ENCODE measurements around the gene CASTOR2. TPM values are rescaled to one million over a fixed set of nuclear protein-coding genes. Genes with fewer than 3 reads are reported as not detected.
"Not testable (repeated sequence)": the region's sequence is repeated elsewhere in the genome, so short reads cannot be mapped to it uniquely, and the experiment has no call there.

CASTOR2 gene
- total RNA-seq (ENCODE audit: unreplicated experiment): 74.2 TPM
- long read RNA-seq: 0 reads

DNA sequence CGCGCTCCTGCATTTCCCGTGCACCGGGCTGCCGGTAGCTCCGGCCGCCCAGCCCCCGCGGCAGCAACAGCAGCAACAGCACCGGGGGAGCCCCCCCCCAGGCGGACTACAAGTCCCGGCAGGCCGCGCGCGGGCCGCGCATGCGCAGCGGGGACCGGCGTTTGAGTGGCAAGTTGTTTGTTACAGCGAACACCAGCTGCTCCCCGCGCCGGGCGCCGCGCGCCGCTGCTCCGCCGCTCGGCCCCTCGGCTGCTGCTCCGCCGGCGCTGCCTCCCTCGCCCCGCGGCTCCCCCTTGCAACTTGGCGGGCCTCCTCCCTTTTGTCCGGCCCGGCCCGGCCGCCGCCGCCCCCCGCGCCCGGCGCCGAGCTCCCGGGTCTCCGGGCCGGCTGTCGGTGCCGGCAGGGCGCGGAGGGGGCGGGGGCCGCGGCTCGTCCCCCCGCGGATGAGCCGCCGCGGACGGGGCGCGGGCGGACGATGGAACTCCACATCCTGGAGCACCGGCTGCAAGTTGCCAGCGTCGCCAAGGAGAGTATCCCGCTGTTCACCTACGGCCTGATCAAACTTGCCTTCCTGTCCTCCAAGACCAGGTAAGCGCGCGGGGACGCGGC, at the start of gene CASTOR2:
TSS of gene CASTOR2 (plus strand) at position 195 of the 609 bp plus-strand sequence. CDS start at position 476, 281 bp downstream.
- H3K4me1 Mint-ChIP-seq (ENCODE audit: low read depth, unreplicated experiment); H3K36me3 Mint-ChIP-seq (ENCODE audit: unreplicated experiment); H3K27ac Mint-ChIP-seq (ENCODE audit: unreplicated experiment); H3K4me3 Mint-ChIP-seq (ENCODE audit: unreplicated experiment); H3K27me3 Mint-ChIP-seq (ENCODE audit: unreplicated experiment); H3K9me3 Mint-ChIP-seq (ENCODE audit: unreplicated experiment): not testable (repeated sequence)
- DNase-seq: peak; percentile 70

- not testable (repeated sequence) for H3K27me3 Mint-ChIP-seq (ENCODE audit: unreplicated experiment); H3K27ac Mint-ChIP-seq (ENCODE audit: unreplicated experiment); H3K4me1 Mint-ChIP-seq (ENCODE audit: low read depth, unreplicated experiment)
Observed at GRCh38 chr7:74922321-74922890, 42.1 kb upstream of the CASTOR2 start.

DNA sequence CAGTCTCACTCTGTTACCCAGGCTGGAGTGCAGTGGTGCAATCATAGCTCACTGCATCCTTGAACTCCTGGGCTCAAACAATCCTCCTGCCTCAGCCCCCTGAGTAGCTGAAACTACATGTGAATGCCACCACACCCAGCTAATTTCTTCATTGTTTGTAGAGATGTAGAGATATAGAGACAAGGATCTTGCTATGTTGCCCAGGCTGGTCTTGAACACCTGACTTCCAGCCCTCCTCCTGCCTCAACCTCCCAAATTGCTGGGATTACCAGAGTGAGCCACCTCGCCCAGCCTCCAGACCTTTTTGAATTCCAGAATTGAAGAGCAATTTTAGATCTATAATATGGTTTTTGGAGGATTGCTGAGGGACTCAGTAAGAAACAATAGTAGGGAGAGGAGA, 40.9 kb upstream of the CASTOR2 start:
- not testable (repeated sequence) for H3K4me3 Mint-ChIP-seq (ENCODE audit: unreplicated experiment); H3K4me1 Mint-ChIP-seq (ENCODE audit: low read depth, unreplicated experiment); H3K27me3 Mint-ChIP-seq (ENCODE audit: unreplicated experiment); DNase-seq; H3K36me3 Mint-ChIP-seq (ENCODE audit: unreplicated experiment); H3K27ac Mint-ChIP-seq (ENCODE audit: unreplicated experiment); H3K9me3 Mint-ChIP-seq (ENCODE audit: unreplicated experiment)

More at GRCh38 chr7:74922321-74922890, 42.1 kb upstream of the CASTOR2 start:
- not testable (repeated sequence) for H3K9me3 Mint-ChIP-seq (ENCODE audit: unreplicated experiment); H3K36me3 Mint-ChIP-seq (ENCODE audit: unreplicated experiment); DNase-seq; H3K4me3 Mint-ChIP-seq (ENCODE audit: unreplicated experiment)

DNA sequence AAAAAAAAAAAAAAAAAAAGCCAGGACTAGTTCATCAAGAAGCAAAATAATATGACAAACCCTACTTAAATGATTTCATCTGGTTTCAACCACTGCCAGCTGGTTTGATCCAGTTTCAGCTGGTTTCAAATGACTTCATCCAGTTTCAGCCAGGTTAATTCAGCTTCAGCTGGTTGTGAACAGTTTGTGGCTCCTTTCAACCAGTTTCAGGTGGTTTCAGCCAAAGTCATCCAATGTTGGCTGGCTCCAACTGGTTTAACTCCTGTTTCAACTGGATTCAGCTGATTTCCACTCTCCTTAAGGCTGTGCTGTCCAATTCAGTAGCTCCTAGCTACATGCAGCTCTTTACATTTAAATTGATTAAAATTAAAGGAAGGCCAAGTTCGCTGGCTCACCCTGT, 37.5 kb upstream of the CASTOR2 start:
- not testable (repeated sequence) for DNase-seq; H3K4me3 Mint-ChIP-seq (ENCODE audit: unreplicated experiment); H3K4me1 Mint-ChIP-seq (ENCODE audit: low read depth, unreplicated experiment); H3K9me3 Mint-ChIP-seq (ENCODE audit: unreplicated experiment); H3K27me3 Mint-ChIP-seq (ENCODE audit: unreplicated experiment); H3K27ac Mint-ChIP-seq (ENCODE audit: unreplicated experiment); H3K36me3 Mint-ChIP-seq (ENCODE audit: unreplicated experiment)

- H3K9me3 Mint-ChIP-seq (ENCODE audit: unreplicated experiment): not testable (repeated sequence)
Observed at GRCh38 chr7:74931563-74932328, 32.8 kb upstream of the CASTOR2 start.

GRCh38 chr7:74939429-74939828, 25.1 kb upstream of the CASTOR2 start:
- not testable (repeated sequence) for H3K36me3 Mint-ChIP-seq (ENCODE audit: unreplicated experiment); DNase-seq; H3K4me1 Mint-ChIP-seq (ENCODE audit: low read depth, unreplicated experiment); H3K4me3 Mint-ChIP-seq (ENCODE audit: unreplicated experiment); H3K27ac Mint-ChIP-seq (ENCODE audit: unreplicated experiment); H3K27me3 Mint-ChIP-seq (ENCODE audit: unreplicated experiment); H3K9me3 Mint-ChIP-seq (ENCODE audit: unreplicated experiment)

More at GRCh38 chr7:74931563-74932328, 32.8 kb upstream of the CASTOR2 start:
- H3K4me1 Mint-ChIP-seq (ENCODE audit: low read depth, unreplicated experiment); H3K4me3 Mint-ChIP-seq (ENCODE audit: unreplicated experiment); H3K27me3 Mint-ChIP-seq (ENCODE audit: unreplicated experiment); H3K27ac Mint-ChIP-seq (ENCODE audit: unreplicated experiment); H3K36me3 Mint-ChIP-seq (ENCODE audit: unreplicated experiment): not testable (repeated sequence)
- peak; percentile 39 for DNase-seq

DNA sequence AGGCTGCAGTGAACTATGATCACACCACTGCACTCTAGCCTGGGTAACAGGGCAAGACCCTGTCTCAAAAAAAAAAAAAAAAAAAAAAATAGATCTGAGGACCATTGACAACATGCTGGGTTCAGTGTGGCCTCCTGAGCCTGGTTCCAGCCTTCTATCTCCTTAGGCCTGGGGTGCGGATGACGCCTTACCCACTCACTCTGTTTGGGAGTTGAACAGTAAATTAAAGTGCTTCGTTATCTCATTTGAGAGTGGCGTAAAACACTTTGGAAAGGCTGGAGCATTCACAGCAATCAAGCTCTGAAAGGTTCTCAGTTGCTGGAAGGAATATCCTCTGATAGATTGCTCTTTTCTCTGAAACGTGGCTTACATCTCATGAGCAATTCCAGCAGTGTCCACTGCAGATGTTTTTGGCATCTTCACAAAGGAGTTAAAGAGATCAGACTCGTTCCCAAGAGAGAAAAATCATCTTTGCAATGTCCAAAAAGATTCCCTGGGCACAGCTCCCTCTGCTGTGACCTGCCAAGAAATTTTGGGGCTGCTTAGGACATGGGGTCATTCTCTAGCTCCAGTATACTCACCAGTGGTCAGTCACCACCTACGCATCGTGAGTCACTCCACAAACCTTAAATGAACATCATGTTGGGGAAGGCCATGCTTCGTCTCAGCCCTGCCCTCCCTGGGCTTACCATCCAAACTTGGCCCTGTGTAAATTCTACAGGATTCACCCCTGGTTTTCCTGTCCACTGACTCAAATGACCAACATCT, 23.0 kb upstream of the CASTOR2 start:
- H3K4me3 Mint-ChIP-seq (ENCODE audit: unreplicated experiment); H3K27ac Mint-ChIP-seq (ENCODE audit: unreplicated experiment); H3K4me1 Mint-ChIP-seq (ENCODE audit: low read depth, unreplicated experiment); DNase-seq; H3K9me3 Mint-ChIP-seq (ENCODE audit: unreplicated experiment); H3K27me3 Mint-ChIP-seq (ENCODE audit: unreplicated experiment); H3K36me3 Mint-ChIP-seq (ENCODE audit: unreplicated experiment): not testable (repeated sequence)

GRCh38 chr7:74943923-74944322, 20.6 kb upstream of the CASTOR2 start:
- H3K27me3 Mint-ChIP-seq (ENCODE audit: unreplicated experiment); DNase-seq; H3K36me3 Mint-ChIP-seq (ENCODE audit: unreplicated experiment); H3K4me3 Mint-ChIP-seq (ENCODE audit: unreplicated experiment); H3K9me3 Mint-ChIP-seq (ENCODE audit: unreplicated experiment); H3K27ac Mint-ChIP-seq (ENCODE audit: unreplicated experiment); H3K4me1 Mint-ChIP-seq (ENCODE audit: low read depth, unreplicated experiment): not testable (repeated sequence)

GRCh38 chr7:74947741-74948140, 16.8 kb upstream of the CASTOR2 start:
- H3K9me3 Mint-ChIP-seq (ENCODE audit: unreplicated experiment); H3K36me3 Mint-ChIP-seq (ENCODE audit: unreplicated experiment); H3K27ac Mint-ChIP-seq (ENCODE audit: unreplicated experiment); H3K4me1 Mint-ChIP-seq (ENCODE audit: low read depth, unreplicated experiment); H3K4me3 Mint-ChIP-seq (ENCODE audit: unreplicated experiment); H3K27me3 Mint-ChIP-seq (ENCODE audit: unreplicated experiment); DNase-seq: not testable (repeated sequence)

DNA sequence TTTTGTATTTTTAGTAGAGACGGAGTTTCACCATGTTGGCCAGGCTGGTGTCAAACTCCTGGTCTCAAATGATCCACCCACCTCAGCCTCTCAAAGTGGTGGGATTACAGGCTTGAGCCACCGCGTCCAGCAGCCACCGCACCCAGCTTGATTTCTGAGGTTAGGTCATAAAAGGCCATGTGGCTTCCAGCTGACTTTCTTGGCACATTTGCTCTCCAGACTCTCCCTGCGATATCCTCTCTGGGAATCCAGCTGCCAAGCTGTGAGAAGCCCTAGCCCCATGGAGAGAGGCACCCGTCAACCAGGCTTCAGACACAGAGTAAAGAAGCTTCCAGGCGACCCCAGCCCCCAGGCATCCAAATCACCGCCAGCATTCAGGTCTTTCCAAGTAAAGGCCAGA, 10.7 kb upstream of the CASTOR2 start:
- H3K9me3 Mint-ChIP-seq (ENCODE audit: unreplicated experiment); H3K36me3 Mint-ChIP-seq (ENCODE audit: unreplicated experiment); H3K4me1 Mint-ChIP-seq (ENCODE audit: low read depth, unreplicated experiment); DNase-seq; H3K27me3 Mint-ChIP-seq (ENCODE audit: unreplicated experiment); H3K4me3 Mint-ChIP-seq (ENCODE audit: unreplicated experiment); H3K27ac Mint-ChIP-seq (ENCODE audit: unreplicated experiment): not testable (repeated sequence)

GRCh38 chr7:74958328-74958727, 6.2 kb upstream of the CASTOR2 start:
- not testable (repeated sequence) for H3K4me3 Mint-ChIP-seq (ENCODE audit: unreplicated experiment); H3K36me3 Mint-ChIP-seq (ENCODE audit: unreplicated experiment); DNase-seq; H3K27me3 Mint-ChIP-seq (ENCODE audit: unreplicated experiment); H3K4me1 Mint-ChIP-seq (ENCODE audit: low read depth, unreplicated experiment); H3K27ac Mint-ChIP-seq (ENCODE audit: unreplicated experiment); H3K9me3 Mint-ChIP-seq (ENCODE audit: unreplicated experiment)
